ENCODE measurements around the gene KLK3. TPM values are rescaled to one million over a fixed set of nuclear protein-coding genes. Genes with fewer than 3 reads are reported as not detected.

Gene KLK3
- total RNA-seq, 1 experiment from 2014 or later: not detected

DNA sequence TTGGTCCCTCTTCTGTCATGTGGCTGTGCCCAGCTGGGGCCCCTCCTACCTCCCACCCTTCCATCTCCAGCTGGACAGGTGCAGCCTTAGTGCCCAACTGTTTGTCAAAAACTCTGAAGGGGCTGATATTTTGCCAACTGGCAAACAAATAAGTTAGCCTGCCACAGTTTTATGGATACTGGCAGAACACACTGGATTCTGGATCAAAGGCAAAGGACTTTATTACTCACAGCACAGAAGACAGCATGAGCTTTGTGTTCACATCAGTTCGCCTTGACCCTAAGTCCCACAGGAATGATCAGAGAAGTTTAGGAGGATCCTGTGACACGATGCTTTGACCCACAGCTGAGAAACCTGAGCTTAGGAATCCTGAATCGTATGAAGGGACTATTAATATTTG, 34.9 kb downstream of the KLK3 start:
- peaks cover 19% of the 10 kb centered on the region; the same call in 1 of the 2 replicates for H3K27me3 ChIP-seq (ENCODE audit: insufficient read depth, low read length)
- ChIA-PET CTCF (no interaction called here), POLR2A (no interaction called here), RAD21 (ENCODE audit: low non-redundant PET in 1 of 2, low total read pairs in 2 of 2, uncharacterized antibody in 2 of 2, unreplicated experiment in 2 of 2) (no interaction called here)
- no peaks in the 10 kb centered on the region for H3K9me2 ChIP-seq (ENCODE audit: insufficient read depth)
- H3K36me3 ChIP-seq (ENCODE audit: control insufficient read depth in 1 of 2, insufficient read depth in 2 of 2, low read length in 2 of 2): no peaks in the 10 kb centered on the region
- H3K4me3 ChIP-seq (replicated peaks in 1 of 2; ENCODE audit: low read depth in 1 of 2, low read length in 2 of 2): no peak overlapping the region
- H3K27ac ChIP-seq (ENCODE audit: low read depth, low read length): no peak overlapping the region
- H3K79me2 ChIP-seq (ENCODE audit: insufficient read depth, low read length): no peaks in the 10 kb centered on the region
- no TSS peak for BruUV-seq (replicated peaks)
- no peak overlapping the region for H3K4me2 ChIP-seq (ENCODE audit: low read length)
- H2AFZ ChIP-seq (ENCODE audit: low read depth, low read length, poor library complexity, severe bottlenecking): no peak overlapping the region
- H3K4me1 ChIP-seq (ENCODE audit: control insufficient read depth in 1 of 2, insufficient read depth in 2 of 2, low read length in 2 of 2): no peaks in the 10 kb centered on the region; a peak in 1 of 4 replicates
- intact Hi-C loops (cut with micrococcal nuclease): no loop called here
- DNase-seq (ENCODE audit: low read depth, low spot score) (no peak), ATAC-seq (no peak)
- H4K20me1 ChIP-seq (ENCODE audit: insufficient read depth): no peaks in the 10 kb centered on the region
- no peaks in the 10 kb centered on the region for H3K9me3 ChIP-seq (ENCODE audit: control insufficient read depth in 1 of 2, insufficient read depth in 1 of 2, low read depth in 1 of 2, low read length in 2 of 2)
- no peak overlapping the region for H3K9ac ChIP-seq (ENCODE audit: low read length)
- TF ChIP-seq RAD21 (IDR thresholded peaks at IDR 0.05; ENCODE audit: low read depth) (no peak), CBX3 (IDR thresholded peaks at IDR 0.05; ENCODE audit: low read depth) (no peak), ZFX (IDR thresholded peaks at IDR 0.05) (no peak), REST (IDR thresholded peaks at IDR 0.05; ENCODE audit: low read depth) (no peak), POLR2A (IDR thresholded peaks at IDR 0.05; ENCODE audit: borderline replicate concordance, extremely low read depth, insufficient read depth, insufficient read length) (no peak), SIN3A (IDR thresholded peaks at IDR 0.05; ENCODE audit: low read depth) (no peak), FOSL1 (IDR thresholded peaks at IDR 0.05; ENCODE audit: low read depth) (no peak), ZBTB33 (IDR thresholded peaks at IDR 0.05; ENCODE audit: extremely low read depth, insufficient replicate concordance, low read length) (no peak), EZH2phosphoT487 (IDR thresholded peaks at IDR 0.05; ENCODE audit: borderline replicate concordance) (no peak), SP1 (IDR thresholded peaks at IDR 0.05; ENCODE audit: low read depth) (no peak), CTCF (IDR thresholded peaks at IDR 0.05 in 2 of 3, conservative IDR thresholded peaks at IDR 0.05 in 1 of 3; ENCODE audit: borderline replicate concordance in 1 of 3, insufficient read depth in 1 of 3, low read depth in 2 of 3, low read length in 2 of 3) (no peak), MAX (IDR thresholded peaks at IDR 0.05) (no peak), ZNF274 (IDR thresholded peaks at IDR 0.05; ENCODE audit: low read depth, low read length) (no peak), SRF (IDR thresholded peaks at IDR 0.05; ENCODE audit: low read depth) (no peak), YY1 (IDR thresholded peaks at IDR 0.05; ENCODE audit: extremely low read depth, insufficient replicate concordance, low read depth, low read length) (no peak), EZH2 (IDR thresholded peaks at IDR 0.05) (no peak)
